ENCODE data around the gene RNF167.

RNF167 gene

DNA sequence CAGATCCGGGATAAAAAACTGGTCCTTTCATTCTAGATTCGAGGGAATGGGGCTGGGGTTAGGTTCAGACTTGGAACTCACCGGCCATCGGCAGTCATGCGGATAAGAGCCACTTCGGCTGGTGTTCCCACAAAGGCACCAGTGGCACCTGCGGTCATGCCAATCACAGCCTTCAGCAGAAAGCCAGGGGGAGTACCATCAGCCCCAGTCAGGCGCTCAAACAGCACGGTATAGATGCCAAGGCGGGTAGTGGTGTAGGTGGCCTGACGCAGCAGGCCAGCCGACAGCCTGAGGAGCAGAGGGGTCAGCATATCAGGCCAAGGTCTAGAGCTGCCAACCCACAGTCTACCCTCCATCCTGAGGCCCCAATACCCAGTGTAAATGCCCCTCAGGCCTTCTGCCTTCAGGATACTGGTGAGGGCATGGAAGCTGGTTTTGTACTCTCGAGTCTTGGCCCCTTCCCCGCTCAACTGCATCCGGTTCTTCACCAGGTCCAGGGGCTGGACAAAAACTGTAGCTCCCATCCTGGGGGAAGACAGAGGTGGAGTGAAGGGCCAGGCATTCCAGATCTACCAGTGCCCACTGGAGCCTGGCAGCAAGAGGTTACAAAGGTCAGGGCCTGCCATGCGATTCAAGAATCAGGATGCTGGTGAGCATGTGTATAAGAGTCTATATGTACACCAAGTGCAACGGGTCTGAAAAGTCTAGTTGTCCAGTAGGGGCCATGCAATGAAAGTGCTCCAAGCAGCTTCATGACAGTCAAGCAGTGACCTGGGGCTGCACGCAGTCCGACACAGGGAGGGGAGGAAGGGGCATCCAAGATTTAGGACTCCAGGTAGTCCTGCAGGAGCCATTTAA, 1.2 kb upstream of the RNF167 start:
- no peak for DNase-seq (ENCODE audit: low spot score)

DNA sequence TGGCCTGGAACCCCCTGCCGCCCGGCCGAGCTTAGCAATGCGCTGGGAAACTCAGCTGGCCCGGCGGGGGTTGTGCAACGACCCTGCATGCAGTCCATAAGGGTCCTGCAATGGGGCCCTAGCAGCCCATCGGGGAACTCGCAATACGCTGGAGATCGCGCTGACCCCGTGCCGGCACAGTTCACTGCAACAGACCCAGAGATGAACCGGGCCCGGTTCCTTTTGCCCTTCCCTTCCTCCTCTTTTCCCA, 597 bp upstream of the RNF167 start:
- DNase-seq (ENCODE audit: low spot score): no peak

DNA sequence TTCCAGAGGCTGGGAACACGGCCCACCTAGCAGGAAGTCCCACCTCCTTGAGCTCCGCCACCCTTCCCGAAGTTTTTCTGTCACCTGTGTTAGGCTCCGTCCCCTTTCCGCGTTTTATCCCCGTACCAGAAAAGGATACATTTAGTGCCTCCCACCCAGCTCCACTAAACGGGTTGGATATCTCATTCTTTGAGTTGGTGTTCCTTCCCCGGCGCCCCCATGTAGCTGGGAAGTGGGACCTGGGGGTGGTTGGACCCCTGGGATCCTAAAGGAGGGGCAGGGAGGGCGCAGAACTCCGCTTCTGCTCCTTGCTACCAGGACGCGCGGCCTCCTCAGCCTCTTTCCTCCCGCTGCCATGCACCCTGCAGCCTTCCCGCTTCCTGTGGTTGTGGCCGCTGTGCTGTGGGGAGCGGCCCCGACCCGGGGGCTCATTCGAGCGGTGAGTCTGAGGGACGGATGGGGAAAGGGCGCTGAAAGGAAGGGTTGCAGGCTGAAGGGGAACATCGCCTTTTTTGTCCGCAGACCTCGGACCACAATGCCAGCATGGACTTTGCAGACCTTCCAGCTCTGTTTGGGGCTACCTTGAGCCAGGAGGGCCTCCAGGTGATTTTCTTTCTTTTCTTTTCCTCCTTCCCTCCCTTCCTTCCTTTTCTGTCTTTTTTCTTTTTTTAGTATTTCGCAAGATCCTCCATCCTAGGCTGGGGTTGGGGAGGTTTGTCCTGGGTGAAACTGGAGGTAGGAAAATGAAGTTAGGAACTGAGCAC, 669 bp downstream of the RNF167 start:
- DNase-seq (ENCODE audit: low spot score): peak; percentile 77

- DNase-seq (ENCODE audit: low spot score): no peak
Measured at GRCh38 chr17:4941319-4941610, 1.2 kb downstream of the RNF167 start.

DNA sequence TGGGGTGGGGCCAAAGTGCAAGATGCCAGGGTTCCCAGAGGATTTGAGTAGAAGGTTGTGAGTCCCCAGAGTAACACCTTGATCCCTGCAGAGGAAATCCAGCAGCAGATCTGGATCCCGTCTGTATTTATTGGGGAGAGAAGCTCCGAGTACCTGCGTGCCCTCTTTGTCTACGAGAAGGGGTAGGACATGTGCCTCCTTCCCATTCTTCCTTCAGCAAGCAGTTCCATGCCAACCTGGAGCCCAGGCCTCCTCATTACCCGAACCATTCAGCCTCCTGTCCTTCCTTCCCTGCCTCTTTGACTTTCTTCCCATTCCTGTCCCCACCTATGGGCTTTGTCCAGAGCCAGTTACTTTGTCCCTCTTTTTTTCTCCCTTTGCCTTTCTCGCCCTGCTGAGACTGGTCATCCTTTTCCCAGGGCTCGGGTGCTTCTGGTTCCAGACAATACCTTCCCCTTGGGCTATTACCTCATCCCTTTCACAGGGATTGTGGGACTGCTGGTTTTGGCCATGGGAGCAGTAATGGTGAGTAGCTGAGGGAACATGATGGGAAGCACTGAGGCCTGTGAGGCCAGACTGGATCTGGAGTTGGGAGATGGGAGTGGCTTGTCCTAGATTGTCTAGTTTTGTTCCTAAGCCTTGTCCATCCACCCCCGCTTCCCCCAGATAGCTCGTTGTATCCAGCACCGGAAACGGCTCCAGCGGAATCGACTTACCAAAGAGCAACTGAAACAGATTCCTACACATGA, 2.9 kb downstream of the RNF167 start:
- DNase-seq (ENCODE audit: low spot score): no peak

DNA sequence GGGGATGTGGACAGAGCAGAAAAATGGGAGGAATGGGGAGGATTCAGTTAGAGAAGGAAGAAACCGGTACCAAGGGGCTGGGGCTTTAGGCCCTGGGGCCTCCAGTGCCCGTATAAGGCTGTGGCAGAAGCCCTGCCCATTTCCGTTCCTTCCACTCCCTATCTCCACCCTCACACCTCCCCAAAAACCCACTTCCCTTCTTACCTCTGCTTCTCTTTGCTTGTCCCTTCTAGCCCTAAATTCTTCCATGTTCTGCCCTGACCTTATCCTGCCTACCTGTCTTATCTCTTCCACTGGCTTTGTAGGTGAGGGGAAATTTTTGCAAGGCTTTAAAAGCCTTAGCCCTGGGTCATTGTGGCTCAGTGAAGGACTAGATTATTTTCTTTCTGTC, 4.1 kb downstream of the RNF167 start:
- no peak for DNase-seq (ENCODE audit: low spot score)

- DNase-seq (ENCODE audit: low spot score): no peak
Measured at GRCh38 chr17:4944554-4945175, 4.6 kb downstream of the RNF167 start.

- peak; percentile 92 for DNase-seq (ENCODE audit: low spot score)
Measured at GRCh38 chr17:4945176-4945943, 5.3 kb downstream of the RNF167 start.

DNA sequence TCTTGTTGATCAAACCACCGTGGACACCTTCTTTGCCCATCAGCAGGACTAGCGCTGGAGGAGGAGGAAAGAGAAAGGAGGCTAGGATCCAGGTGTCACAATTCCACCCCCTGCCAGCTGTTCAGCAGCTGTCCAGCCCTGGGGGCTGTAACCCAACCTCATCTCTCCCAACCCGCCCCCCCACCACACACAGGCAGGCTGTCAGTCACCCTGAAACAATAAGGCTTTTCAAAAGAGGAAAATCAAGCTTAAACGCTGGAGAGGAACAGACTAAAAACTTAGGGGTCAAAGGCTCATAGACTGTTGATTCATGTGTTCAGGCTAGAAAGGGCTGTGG, 5.8 kb downstream of the RNF167 start:
- no peak for DNase-seq (ENCODE audit: low spot score)

GRCh38 chr17:4946312-4946976, 6.4 kb downstream of the RNF167 start:
- no peak for DNase-seq (ENCODE audit: low spot score)

DNA sequence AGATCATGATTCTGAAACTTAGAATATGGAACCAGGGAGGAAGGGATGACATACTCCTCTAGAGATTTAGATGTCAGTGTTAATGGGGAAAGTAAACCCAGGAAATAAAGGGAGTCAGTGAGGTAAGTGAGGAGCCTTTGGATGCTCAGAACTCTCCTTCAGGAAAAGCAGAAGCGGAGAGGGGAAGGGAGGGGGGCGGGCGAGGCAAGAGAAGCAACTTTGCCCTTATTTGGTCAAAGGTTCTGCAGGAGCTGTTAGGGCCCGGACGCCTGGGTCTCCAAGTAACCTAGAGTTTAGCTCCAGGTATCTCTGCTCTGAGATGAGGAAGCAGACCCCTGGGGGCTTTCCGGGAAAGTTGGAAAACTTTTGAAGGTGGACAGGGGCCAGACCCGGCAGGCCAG, 6.9 kb downstream of the RNF167 start:
- no peak for DNase-seq (ENCODE audit: low spot score)

GRCh38 chr17:4947411-4948165, 7.5 kb downstream of the RNF167 start:
- DNase-seq (ENCODE audit: low spot score): peak; percentile 60

- DNase-seq (ENCODE audit: low spot score): peak; percentile 94
Measured at GRCh38 chr17:4948166-4948930, 8.3 kb downstream of the RNF167 start, which contains the start of gene PFN1. Gene PFN1 (minus strand): TSS chr17:4948530. CDS start chr17:4948394, 136 bp downstream.

GRCh38 chr17:4948931-4949320, 8.9 kb downstream of the RNF167 start:
- peak; percentile 96 for DNase-seq (ENCODE audit: low spot score)

DNA sequence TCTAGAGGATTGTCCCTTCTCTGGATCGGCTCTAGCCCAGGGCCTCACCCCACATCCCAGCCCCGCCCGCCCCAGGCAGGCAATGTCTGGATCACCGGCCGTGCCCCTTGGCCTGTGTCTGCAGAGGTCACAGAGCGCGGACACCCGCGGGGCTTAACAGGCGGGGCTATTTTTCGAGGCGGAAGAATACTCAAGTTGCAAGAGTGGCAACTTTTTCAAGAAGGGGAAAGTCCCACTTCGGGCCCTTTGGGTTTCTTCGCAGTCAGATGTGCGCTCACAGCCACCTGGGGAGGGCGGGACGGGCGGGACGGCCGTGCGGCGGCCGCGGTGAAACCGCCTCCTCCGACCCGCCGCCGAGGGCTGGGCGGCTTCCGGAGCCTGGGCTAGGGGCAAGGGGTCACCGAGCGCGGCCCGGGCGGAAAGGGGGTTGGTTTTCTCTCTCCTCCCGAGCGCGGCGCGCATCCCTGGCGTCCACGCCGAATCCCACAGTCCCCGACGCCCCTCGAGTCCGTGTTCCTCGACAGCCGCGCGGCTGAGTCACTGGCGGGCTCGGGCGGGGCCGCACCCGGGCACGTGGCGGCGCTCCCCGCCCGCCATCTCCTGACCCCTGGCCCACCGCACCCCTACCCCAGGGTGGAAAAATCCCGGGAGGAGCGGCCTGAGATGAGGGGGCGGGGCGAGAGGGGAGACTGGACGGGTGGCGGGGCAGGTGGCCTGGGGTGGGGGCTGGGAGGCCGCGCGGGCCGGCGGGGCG, 9.4 kb downstream of the RNF167 start:
- peak; percentile 78 for DNase-seq (ENCODE audit: low spot score)

- no peak for DNase-seq (ENCODE audit: low spot score)
Measured at GRCh38 chr17:4950075-4950745, 10.1 kb downstream of the RNF167 start.

DNA sequence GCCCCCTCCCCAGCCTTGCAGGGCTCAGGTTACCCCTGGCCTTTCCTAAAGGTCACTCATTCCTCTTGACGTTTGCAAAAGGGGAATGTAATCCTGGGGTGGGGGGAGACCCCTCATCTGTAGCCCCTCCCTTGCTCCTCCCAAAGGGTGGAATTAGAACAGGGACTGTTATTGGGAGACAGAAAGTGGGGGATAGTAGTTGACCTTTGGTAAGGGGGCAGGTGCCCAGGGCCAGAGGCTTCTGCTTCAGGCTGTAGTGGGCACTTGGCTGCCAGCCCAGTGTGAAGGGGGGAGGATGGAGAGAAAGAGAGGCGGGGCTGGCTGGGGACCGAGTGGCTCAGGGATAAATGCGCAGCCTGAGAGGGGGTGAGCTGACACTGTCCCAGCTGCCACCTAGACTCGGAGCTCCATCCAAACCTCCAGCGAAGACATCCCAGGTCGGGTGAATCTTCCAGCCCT, 10.7 kb downstream of the RNF167 start, which contains the start of gene ENO3:
TSS of gene ENO3 (plus strand) at position 374 of the 459 bp plus-strand sequence. CDS start 711 bp downstream, outside the sequence.
- no peak for DNase-seq (ENCODE audit: low spot score)

GRCh38 chr17:4951486-4951885, 11.4 kb downstream of the RNF167 start:
- no peak for DNase-seq (ENCODE audit: low spot score)

Data from AG08396 (cell line).